Spleen (tissue), 11 donors: Measurements from ENCODE around the gene SFT2D1. TPM values are rescaled to one million over a fixed set of nuclear protein-coding genes. Genes with fewer than 3 reads are reported as not detected.
A peak's percentile ranks its signal among the peaks of the same experiment; 100 is the strongest.

Experiments used
- DNase-seq: peaks from one replicate; pipeline ENCODE4 v3.0.0-alpha.2; 2020
- H3K27ac ChIP-seq, 8 donors: fragments of 200-600 bp; sonication (generic) in 7 of 8; 1 replicate in 4 of 8; 2 replicates in 4 of 8; pipeline versions ENCODE4 v1.5.0 to v1.8.0; 2016 to 2021; ENCODE audit warnings: inconsistent platforms in 4 of 8, mild to moderate bottlenecking in 4 of 8, moderate library complexity in 1 of 8
- H3K27me3 ChIP-seq, 7 donors: fragments of 200-600 bp; sonication (generic) in 6 of 7; replicated peaks in 1 of 7; 1 replicate in 4 of 7; 2 replicates in 3 of 7; pipeline versions ENCODE4 v1.5.0 to v1.8.0; 2016 to 2021; ENCODE audit warnings: inconsistent platforms in 3 of 7, mild to moderate bottlenecking in 1 of 7
- H3K36me3 ChIP-seq, 6 donors: fragments of 200-600 bp; sonication (generic) in 5 of 6; 1 replicate in 4 of 6; 2 replicates in 2 of 6; pipeline versions ENCODE4 v1.5.0 to v1.8.0; 2016 to 2021; ENCODE audit warnings: inconsistent platforms in 2 of 6
- H3K4me1 ChIP-seq, 6 donors: fragments of 200-600 bp; sonication (generic) in 5 of 6; 1 replicate in 3 of 6; 2 replicates in 3 of 6; pipeline versions ENCODE4 v1.5.0 to v1.8.0; 2016 to 2021; ENCODE audit warnings: inconsistent platforms in 3 of 6
- H3K4me3 ChIP-seq, 8 donors: fragments of 200-600 bp; sonication (generic) in 7 of 8; 1 replicate in 4 of 8; 2 replicates in 4 of 8; pipeline versions ENCODE4 v1.5.0 to v1.8.0; 2016 to 2021; ENCODE audit warnings: inconsistent platforms in 4 of 8, mild to moderate bottlenecking in 4 of 8, moderate library complexity in 2 of 8
- H3K9me3 ChIP-seq, 8 donors: fragments of 200-600 bp; sonication (generic) in 7 of 8; 1 replicate in 4 of 8; 2 replicates in 4 of 8; pipeline versions ENCODE4 v1.5.0 to v1.8.0; 2016 to 2021; ENCODE audit warnings: inconsistent platforms in 4 of 8
- POLR2A ChIP-seq, 3 donors: fragments of 450-650 bp; IDR thresholded peaks; one replicate each; pipeline ENCODE4 v1.5.1; 2017; ENCODE audit warnings: antibody characterized with exemption in 3 of 3, mild to moderate bottlenecking in 1 of 3
- POLR2AphosphoS5 ChIP-seq, 3 donors: sonication (generic); formaldehyde crosslinking; IDR thresholded peaks; one replicate each; pipeline ENCODE4 v1.5.1; 2017; ENCODE audit warnings: antibody characterized with exemption in 3 of 3
- WGBS, 5 donors: extraction: QIAGEN DNeasy Blood & Tissue Kit in 3 of 5; methylation state at CpG; one replicate each; pipeline versions ENCODE4 v1.1.5 to v1.1.7; 2013 to 2018; 5-methylcytosine and 5-hydroxymethylcytosine counted together
- intact Hi-C: fragments of 100-400 bp; cut with DNase I; formaldehyde crosslinking; loops from one replicate; pipeline ENCODE4 v1.15.0; 2023; ENCODE audit warnings: low total_unique reads
- polyA plus RNA-seq, 3 donors: library from polyadenylated mRNA; stranded (reverse); fragments of 200-250 nt; gene quantifications; one replicate each; pipeline ENCODE4 v1.2.1, GENCODE V29; 2013
- total RNA-seq, 7 donors: library from RNA; depleted of rRNA in 3 of 7; stranded (reverse); fragments of >200 nt in 3 of 7; fragmentation: NEBNext Ultra II Directional in 4 of 7; extraction: Animal tissue kit (Norgen Biotek cat#: 25700) in 4 of 7; gene quantifications; one replicate each; pipeline versions ENCODE4 v1.1.0 to v1.2.1, GENCODE V29; 2016 to 2021
- TF ChIP-seq, protein P1 (sequence below), 11 experiments: fragments of 200-600 bp in 7 of 11; fragments of 450-650 bp in 4 of 11; sonication (generic) in 4 of 11; IDR thresholded peaks in 8 of 11; conservative IDR thresholded peaks in 3 of 11; 1 replicate in 7 of 11; 2 replicates in 4 of 11; pipeline versions ENCODE4 v1.4.0 to v1.8.0; 2016 to 2021; ENCODE audit warnings: antibody characterized with exemption in 11 of 11, inconsistent platforms in 4 of 11, mild to moderate bottlenecking in 1 of 11
- donor health status: healthy with polysubstance abuse.
- donor health status: DM: no; HTN: no; CAD: no; lungs with moderate emphysema.
- donor health status: DM: no; HTN: no; CAD: no.
- donor health status: Bipolar disorder and iron deficiency.
- donor health status: healthy.
- donor health status: DM: no; HTN: no; CAD: no.
- donor health status: DM: yes; HTN: yes; CAD: no.

SFT2D1 gene
- total and polyA plus RNA-seq, 10 donors, result 46.0 to 71.0 (median 55.5) TPM

DNA sequence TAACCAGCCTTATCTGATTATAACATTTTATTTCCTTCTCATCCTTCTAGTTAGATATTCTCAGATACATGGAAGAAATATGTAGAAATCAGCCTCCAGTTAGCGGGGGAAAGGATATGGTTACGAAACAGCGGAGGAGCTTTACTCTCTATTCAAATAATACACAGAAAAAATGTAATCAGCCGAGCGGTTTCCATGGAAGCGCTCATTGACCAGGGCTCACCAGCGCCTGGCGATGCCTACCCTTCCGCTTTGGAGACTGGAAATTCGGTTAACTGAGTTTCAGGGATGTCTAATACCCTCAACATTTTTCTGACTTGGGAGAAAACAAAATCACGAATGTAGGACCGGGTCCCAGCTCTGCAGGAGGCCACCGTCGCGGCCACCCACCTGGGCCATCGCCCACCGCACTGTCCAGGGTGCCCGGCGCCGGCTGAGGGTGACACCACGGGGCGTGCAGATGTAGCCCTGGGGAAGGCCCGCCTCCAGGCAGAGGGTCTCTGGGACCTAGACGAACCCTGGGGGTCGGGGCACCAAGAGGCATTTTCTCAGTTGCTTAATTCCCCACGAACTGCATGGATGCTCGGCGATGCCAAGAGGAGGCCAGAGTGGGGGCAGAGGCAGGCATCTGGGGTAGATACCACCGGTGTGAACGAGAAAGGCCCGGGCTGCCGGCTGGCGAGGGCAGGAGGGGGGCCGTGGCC lies 35.8 kb downstream of the SFT2D1 start:
- H3K27ac ChIP-seq, result no peak overlapping the region
- H3K36me3 ChIP-seq, result no peaks in the 10 kb centered on the region
- whole genome bisulfite sequencing, 5 donors, result 54 to 73% (median 59%) methylated on average over 32 to 34 of the region's 34 CpGs
- DNase-seq, result no peak
- no peaks in the 10 kb centered on the region for H3K9me3 ChIP-seq
- peaks cover 0 to 89% (median 41%) of the 10 kb centered on the region in 7 donors for H3K27me3 ChIP-seq
- no peak for TF ChIP-seq POLR2A (IDR thresholded peaks at IDR 0.05)
- no peak for TF ChIP-seq POLR2AphosphoS5 (IDR thresholded peaks at IDR 0.05)
- TF ChIP-seq, protein P1, sequence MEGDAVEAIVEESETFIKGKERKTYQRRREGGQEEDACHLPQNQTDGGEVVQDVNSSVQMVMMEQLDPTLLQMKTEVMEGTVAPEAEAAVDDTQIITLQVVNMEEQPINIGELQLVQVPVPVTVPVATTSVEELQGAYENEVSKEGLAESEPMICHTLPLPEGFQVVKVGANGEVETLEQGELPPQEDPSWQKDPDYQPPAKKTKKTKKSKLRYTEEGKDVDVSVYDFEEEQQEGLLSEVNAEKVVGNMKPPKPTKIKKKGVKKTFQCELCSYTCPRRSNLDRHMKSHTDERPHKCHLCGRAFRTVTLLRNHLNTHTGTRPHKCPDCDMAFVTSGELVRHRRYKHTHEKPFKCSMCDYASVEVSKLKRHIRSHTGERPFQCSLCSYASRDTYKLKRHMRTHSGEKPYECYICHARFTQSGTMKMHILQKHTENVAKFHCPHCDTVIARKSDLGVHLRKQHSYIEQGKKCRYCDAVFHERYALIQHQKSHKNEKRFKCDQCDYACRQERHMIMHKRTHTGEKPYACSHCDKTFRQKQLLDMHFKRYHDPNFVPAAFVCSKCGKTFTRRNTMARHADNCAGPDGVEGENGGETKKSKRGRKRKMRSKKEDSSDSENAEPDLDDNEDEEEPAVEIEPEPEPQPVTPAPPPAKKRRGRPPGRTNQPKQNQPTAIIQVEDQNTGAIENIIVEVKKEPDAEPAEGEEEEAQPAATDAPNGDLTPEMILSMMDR (IDR thresholded peaks at IDR 0.05 in 8 of 11, conservative IDR thresholded peaks at IDR 0.05 in 3 of 11), result no peak
- H3K4me3 ChIP-seq, result peak overlapping the region in 7 of 8 donors; percentile 41 to 74 (median 47)
- intact Hi-C loops, result no loop called here
- peaks cover 6 to 28% (median 21%) of the 10 kb centered on the region in 6 donors for H3K4me1 ChIP-seq

DNA sequence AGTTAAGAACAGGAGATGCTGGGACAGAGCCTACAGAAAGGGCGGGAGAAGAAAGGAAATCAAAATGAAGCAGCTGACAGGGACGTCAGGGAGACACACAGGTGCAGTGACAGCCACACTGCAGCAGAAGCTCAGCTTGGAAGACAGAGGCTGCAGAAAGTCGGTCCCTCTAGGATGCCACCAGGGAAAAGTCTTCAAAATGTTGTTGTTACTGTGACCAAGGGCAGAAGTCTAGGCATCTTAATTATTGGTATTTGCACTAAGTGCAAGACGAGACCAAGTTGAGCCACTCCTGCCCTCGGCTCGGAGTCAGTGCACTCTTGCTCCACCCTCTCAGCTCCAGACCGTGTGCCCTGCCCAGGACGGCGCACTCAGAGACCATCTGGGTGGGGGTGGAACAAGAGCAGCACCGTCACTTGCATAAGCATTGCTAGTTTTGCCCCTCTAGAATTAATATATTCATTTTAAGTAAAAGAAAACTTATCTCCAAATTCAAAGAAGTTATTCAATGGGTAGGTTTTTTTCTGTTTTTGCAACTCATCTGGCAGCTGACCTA lies 36.7 kb downstream of the SFT2D1 start:
- no peaks in the 10 kb centered on the region for H3K9me3 ChIP-seq
- peaks cover 6 to 28% (median 21%) of the 10 kb centered on the region in 6 donors for H3K4me1 ChIP-seq
- H3K36me3 ChIP-seq, result no peaks in the 10 kb centered on the region
- peaks cover 0 to 96% (median 41%) of the 10 kb centered on the region in 7 donors for H3K27me3 ChIP-seq
- DNase-seq, result no peak
- TF ChIP-seq POLR2A (IDR thresholded peaks at IDR 0.05), result no peak
- no peak overlapping the region for H3K4me3 ChIP-seq
- H3K27ac ChIP-seq, result no peak overlapping the region
- 64 to 77% (median 73%) methylated on average over 10 of the region's 10 CpGs for WGBS, 5 donors
- intact Hi-C loops, result no loop called here

DNA sequence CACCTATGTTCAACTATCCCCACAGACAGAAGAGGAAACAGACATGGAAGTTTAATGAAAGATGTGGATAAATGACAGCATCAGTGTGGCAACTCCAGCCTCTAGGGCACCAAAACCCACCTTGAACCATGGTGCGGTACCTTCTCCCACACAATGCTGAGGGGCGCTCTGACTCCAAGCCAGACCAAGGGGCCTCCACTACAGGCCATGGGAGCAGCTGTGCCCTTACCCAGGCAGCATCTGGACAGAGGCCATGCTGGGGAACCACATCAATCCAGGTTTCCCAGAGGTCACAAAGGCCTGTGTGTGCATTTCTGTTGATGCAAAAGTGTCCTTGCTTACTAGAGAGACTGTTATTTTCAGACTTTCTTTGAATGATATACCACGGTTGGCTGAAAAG lies 38.2 kb downstream of the SFT2D1 start:
- Histone ChIP-seq H3K27me3 (peaks cover 0 to 87% (median 37%) of the 10 kb centered on the region in 7 donors), H3K4me3 (no peak overlapping the region), H3K9me3 (no peaks in the 10 kb centered on the region), H3K4me1 (peaks cover 6 to 28% (median 21%) of the 10 kb centered on the region in 6 donors), H3K27ac (no peak overlapping the region), H3K36me3 (no peaks in the 10 kb centered on the region)
- TF ChIP-seq POLR2A (IDR thresholded peaks at IDR 0.05) (no peak), POLR2AphosphoS5 (IDR thresholded peaks at IDR 0.05) (no peak)
- TF ChIP-seq, protein P1 (IDR thresholded peaks at IDR 0.05 in 8 of 11, conservative IDR thresholded peaks at IDR 0.05 in 3 of 11), result no peak
- intact Hi-C loops, result no loop called here
- 81 to 91% (median 86%) methylated on average over 3 of the region's 3 CpGs for WGBS, 5 donors
- no peak for DNase-seq

DNA sequence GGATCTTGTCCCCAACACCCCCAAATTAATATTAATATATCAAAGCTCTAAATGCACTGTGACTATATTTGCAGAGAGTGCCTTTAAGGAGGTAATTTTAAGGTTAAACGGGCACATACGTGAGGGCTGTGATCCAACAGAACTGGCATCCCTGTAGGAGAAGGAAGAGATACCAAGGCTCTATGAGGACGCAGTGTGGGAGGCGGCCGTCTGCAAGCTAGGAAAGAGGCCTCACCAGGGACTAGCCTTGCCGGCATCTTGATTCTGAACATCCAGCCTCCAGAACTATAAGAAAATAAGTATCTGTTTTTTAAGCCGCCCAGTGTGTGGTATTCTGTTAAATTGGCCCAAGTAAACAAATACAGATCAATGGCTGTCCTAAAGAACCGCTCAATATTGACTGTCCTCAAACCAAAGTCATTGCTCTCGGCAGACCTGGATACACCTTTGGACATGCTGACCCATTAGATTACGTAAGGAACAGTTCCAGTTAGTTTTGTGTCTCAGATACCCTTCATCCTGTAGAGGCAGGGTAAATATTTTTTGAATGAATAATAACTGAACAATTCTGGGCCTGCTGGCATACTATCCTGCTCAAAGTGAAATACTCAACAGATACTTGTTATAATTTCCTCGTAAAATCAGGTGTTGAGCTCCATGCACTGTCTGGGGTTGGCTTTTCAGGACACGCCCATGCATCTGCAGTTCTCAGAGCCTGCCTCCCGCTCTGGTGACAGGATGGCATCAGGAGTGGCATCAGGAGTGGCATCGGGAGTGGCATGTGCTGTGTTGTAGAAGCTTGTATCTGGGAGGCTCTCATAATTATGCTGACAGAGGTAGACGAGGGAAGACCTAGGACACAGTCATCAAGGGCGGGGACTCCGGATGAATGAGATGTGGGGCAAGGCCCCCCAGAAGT lies 40.5 kb downstream of the SFT2D1 start:
- TF ChIP-seq, protein P1 (IDR thresholded peaks at IDR 0.05 in 8 of 11, conservative IDR thresholded peaks at IDR 0.05 in 3 of 11), result no peak
- TF ChIP-seq POLR2A (IDR thresholded peaks at IDR 0.05) (no peak), POLR2AphosphoS5 (IDR thresholded peaks at IDR 0.05) (no peak)
- Histone ChIP-seq H3K9me3 (no peaks in the 10 kb centered on the region), H3K4me1 (peaks cover 0 to 6% (median 3%) of the 10 kb centered on the region in 6 donors), H3K36me3 (no peaks in the 10 kb centered on the region), H3K27ac (no peak overlapping the region), H3K27me3 (peaks cover 0 to 86% (median 17%) of the 10 kb centered on the region in 7 donors), H3K4me3 (no peak overlapping the region)
- 86 to 94% (median 89%) methylated on average over 17 of the region's 17 CpGs for WGBS, 5 donors
- intact Hi-C loops, result no loop called here
- DNase-seq, result no peak
